HEK293T (cell line): ENCODE measurements around the gene PCGF2.

ENCODE experiments used
- CTCF ChIA-PET: fragments of 350-600 bp; formaldehyde crosslinking; extraction: SDS; loops from one replicate; lab custom pipeline; 2021; ENCODE audit warnings: antibody characterized with exemption, inconsistent platforms; lab: Yijun Ruan, JAX
- POLR2A ChIA-PET: fragments of 350-600 bp; formaldehyde crosslinking; extraction: SDS; loops from one replicate; lab custom pipeline; 2020; ENCODE audit warnings: antibody characterized with exemption, inconsistent platforms; lab: Yijun Ruan, JAX
- DNase-seq: peaks from one replicate; pipeline ENCODE4 v3.0.0; 2012; ENCODE audit warnings: mixed read lengths; ENCODE audit errors: extremely low spot score
- ARNT ChIP-seq: fragments of 450-650 bp; IDR thresholded peaks from 2 replicates; pipeline ENCODE4 v1.6.1; 2017; ENCODE audit warnings: mild to moderate bottlenecking
- BHLHE40 ChIP-seq: fragments of 450-650 bp; IDR thresholded peaks from 2 replicates; pipeline ENCODE4 v1.6.1; 2016; ENCODE audit warnings: mild to moderate bottlenecking, moderate library complexity, borderline replicate concordance
- CTBP1 ChIP-seq: fragments of 450-650 bp; IDR thresholded peaks from 2 replicates; pipeline ENCODE4 v1.6.1; 2016; ENCODE audit warnings: borderline replicate concordance
- ELF4 ChIP-seq: fragments of 450-650 bp; IDR thresholded peaks from 2 replicates; pipeline ENCODE4 v1.6.1; 2017; ENCODE audit warnings: antibody characterized with exemption
- FOXA1 ChIP-seq: fragments of 450-650 bp; IDR thresholded peaks from 2 replicates; pipeline ENCODE4 v1.6.1; 2016; ENCODE audit warnings: mild to moderate bottlenecking
- FOXK2 ChIP-seq: fragments of 450-650 bp; IDR thresholded peaks from 2 replicates; pipeline ENCODE4 v1.6.1; 2016; ENCODE audit warnings: mild to moderate bottlenecking
- FOXM1 ChIP-seq: fragments of 450-650 bp; IDR thresholded peaks from 2 replicates; pipeline ENCODE4 v1.6.1; 2017; ENCODE audit warnings: mild to moderate bottlenecking, borderline replicate concordance
- HDGF ChIP-seq: fragments of 450-650 bp; IDR thresholded peaks from 2 replicates; pipeline ENCODE4 v1.6.1; 2017; ENCODE audit warnings: antibody characterized with exemption, borderline replicate concordance
- L3MBTL2 ChIP-seq: fragments of 450-650 bp; conservative IDR thresholded peaks from 2 replicates; pipeline ENCODE4 v1.6.1; 2016; ENCODE audit warnings: mild to moderate bottlenecking
- LEF1 ChIP-seq: fragments of 450-650 bp; IDR thresholded peaks from 2 replicates; pipeline ENCODE4 v1.6.1; 2017; ENCODE audit warnings: mild to moderate bottlenecking, borderline replicate concordance
- NFRKB ChIP-seq: fragments of 450-650 bp; IDR thresholded peaks from 2 replicates; pipeline ENCODE4 v1.6.1; 2016; ENCODE audit warnings: mild to moderate bottlenecking, moderate library complexity
- PKNOX1 ChIP-seq: fragments of 450-650 bp; IDR thresholded peaks from 2 replicates; pipeline ENCODE4 v1.6.1; 2016
- SP1 ChIP-seq: fragments of 450-650 bp; IDR thresholded peaks from 2 replicates; pipeline ENCODE4 v1.6.1; 2017
- SUZ12 ChIP-seq: fragments of 450-650 bp; IDR thresholded peaks from 2 replicates; pipeline ENCODE4 v1.6.1; 2016; ENCODE audit warnings: mild to moderate bottlenecking
- TARDBP ChIP-seq: fragments of 450-650 bp; IDR thresholded peaks from 2 replicates; pipeline ENCODE4 v1.6.1; 2016
- ZNF384 ChIP-seq: fragments of 450-650 bp; IDR thresholded peaks from 2 replicates; pipeline ENCODE4 v1.6.1; 2016

PCGF2 gene

GRCh38 chr17:38725066-38725465 lies 23.1 kb downstream of the PCGF2 start:
- no peak for DNase-seq
- CTCF ChIA-PET = no interaction called here
- POLR2A ChIA-PET = no interaction called here
- no peak for TF ChIP-seq SUZ12
- TF ChIP-seq ELF4 = no peak
- no peak for TF ChIP-seq PKNOX1
- TF ChIP-seq NFRKB = no peak

GRCh38 chr17:38724337-38724988 lies 23.7 kb downstream of the PCGF2 start:
- ChIA-PET POLR2A (no interaction called here), CTCF (no interaction called here)
- DNase-seq = no peak
- TF ChIP-seq ZNF384 (no peak), LEF1 (no peak)

GRCh38 chr17:38721802-38722201 lies 26.3 kb downstream of the PCGF2 start:
- TF ChIP-seq PKNOX1 = no peak
- ChIA-PET POLR2A (no interaction called here), CTCF (no interaction called here)
- no peak for DNase-seq

- ChIA-PET CTCF (no interaction called here), POLR2A (no interaction called here)
- no peak for TF ChIP-seq ELF4
- TF ChIP-seq BHLHE40 = no peak
- no peak for TF ChIP-seq NFRKB
- TF ChIP-seq ZNF384 = no peak
- DNase-seq = no peak
Measured at GRCh38 chr17:38720941-38721340, 27.2 kb downstream of the PCGF2 start.

DNA sequence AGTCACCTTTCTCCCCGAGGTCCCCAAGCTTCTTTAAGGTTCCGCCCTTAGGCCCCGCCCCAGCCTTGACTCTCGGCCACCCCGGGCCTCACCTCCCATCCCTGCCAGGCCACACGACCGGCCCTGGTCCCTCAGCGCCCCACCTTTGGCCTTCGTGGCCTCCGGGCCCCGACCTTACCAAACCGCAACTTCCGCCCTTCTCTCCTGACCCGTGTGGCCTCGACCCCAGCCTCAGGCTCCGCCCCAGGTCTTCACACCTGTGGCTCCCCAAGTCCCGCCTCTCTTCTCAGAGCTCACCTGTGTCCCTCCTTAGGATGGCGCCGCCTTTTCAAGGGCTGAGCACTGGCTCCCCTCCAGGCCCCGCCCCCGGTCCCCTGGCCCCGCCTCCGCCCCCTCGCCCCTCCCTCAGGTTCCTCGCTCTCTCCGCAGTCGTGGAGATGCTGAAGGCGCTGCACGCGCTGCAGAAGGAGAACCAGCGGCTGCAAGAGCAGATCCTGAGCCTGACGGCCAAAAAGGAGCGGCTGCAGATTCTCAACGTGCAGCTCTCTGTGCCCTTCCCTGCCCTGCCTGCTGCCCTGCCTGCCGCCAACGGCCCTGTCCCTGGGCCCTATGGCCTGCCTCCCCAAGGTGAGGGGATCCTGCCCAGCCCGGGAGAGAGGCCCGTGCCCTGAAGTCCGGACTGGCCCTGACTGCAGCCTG lies 28.0 kb downstream of the PCGF2 start:
- ChIA-PET CTCF (interaction anchor here (1.1 kb wide), 1 partner anchor 15 kb away, joined by 5 read pairs; no protein-coding TSS in a partner anchor), POLR2A (interaction anchor here (1.3 to 2.0 kb wide), 3 partner anchors 8 to 30 kb away, joined by 3 to 9 read pairs (median 7); no protein-coding TSS in a partner anchor)
- no peak for DNase-seq
- TF ChIP-seq ELF4 (no peak), ARNT (no peak), TARDBP (no peak), PKNOX1 (no peak), FOXM1 (no peak), LEF1 (no peak), CTBP1 (no peak), NFRKB (no peak), BHLHE40 (no peak), ZNF384 (no peak), FOXK2 (no peak), SP1 (no peak), L3MBTL2 (no peak), FOXA1 (no peak), SUZ12 (no peak)

DNA sequence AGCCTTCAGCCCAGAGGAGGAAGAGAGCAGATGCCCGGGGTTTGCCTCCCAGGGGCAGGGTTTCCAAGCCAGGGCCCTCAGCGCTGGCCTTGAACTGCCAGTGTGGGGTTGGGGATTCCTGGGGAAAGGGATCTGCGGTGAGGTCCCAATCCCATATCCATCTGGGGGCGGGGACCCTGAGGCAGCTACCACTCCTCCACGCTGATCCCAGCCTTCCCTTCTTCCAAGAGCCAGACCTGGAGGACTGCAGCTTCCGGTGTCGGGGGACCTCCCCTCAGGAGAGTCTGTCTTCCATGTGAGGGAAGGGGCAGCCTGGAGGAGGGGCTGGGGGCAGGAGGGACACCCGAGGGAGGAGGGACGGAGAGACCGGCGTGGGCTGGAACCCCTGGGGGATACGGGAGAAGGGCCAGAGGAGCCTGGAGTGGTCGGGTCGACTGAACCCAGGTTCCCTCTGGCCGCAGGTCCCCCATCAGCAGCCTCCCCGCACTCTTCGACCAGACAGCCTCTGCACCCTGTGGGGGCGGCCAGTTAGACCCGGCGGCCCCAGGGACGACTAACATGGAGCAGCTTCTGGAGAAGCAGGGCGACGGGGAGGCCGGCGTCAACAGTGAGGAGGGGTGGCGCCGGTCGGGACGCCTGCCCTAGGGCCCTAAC lies 28.7 kb downstream of the PCGF2 start:
- ChIA-PET CTCF (interaction anchor here (0.6 to 1.2 kb wide), 4 partner anchors 11 to 101 kb away, joined by 3 to 5 read pairs (median 4); no protein-coding TSS in a partner anchor), POLR2A (interaction anchor here (1.0 to 2.0 kb wide), 6 partner anchors 9 to 30 kb away, joined by 3 to 9 read pairs (median 6); partner anchors contain the start of gene MLLT6)
- DNase-seq = no peak
- no peak for TF ChIP-seq NFRKB
- TF ChIP-seq L3MBTL2 = no peak
- no peak for TF ChIP-seq SUZ12
- TF ChIP-seq HDGF = no peak
- TF ChIP-seq PKNOX1 = no peak
- TF ChIP-seq FOXK2 = no peak
- TF ChIP-seq SP1 = no peak
- no peak for TF ChIP-seq LEF1
- no peak for TF ChIP-seq ELF4
- TF ChIP-seq BHLHE40 = no peak
- no peak for TF ChIP-seq ZNF384
- no peak for TF ChIP-seq FOXA1
- TF ChIP-seq TARDBP = no peak
- TF ChIP-seq CTBP1 = no peak
- TF ChIP-seq FOXM1 = no peak
- TF ChIP-seq ARNT = no peak
